OCI-LY3 (cell line): Measurements from ENCODE around the gene MREG.

Experiments
- H2AFZ ChIP-seq: fragments of 200-600, 300-600 bp; shearing (Covaris generic); 2 replicates; pipeline ENCODE4 v1.6.0; 2014; ENCODE audit warnings: antibody characterized with exemption, low read depth, low read length
- H3K27ac ChIP-seq: fragments of 200-600, 300-600 bp; sonication (generic); 2 replicates; pipeline ENCODE4 v1.5.1; 2014; ENCODE audit warnings: mild to moderate bottlenecking, low read length, moderate library complexity, mixed read lengths
- H3K27me3 ChIP-seq: fragments of 200-600, 300-600 bp; sonication (generic); 2 replicates; pipeline ENCODE4 v1.6.1; 2014; ENCODE audit warnings: low read depth, low read length, mixed read lengths
- H3K36me3 ChIP-seq: fragments of 200-600, 300-600 bp; sonication (generic); replicated peaks from 2 replicates; pipeline ENCODE3; 2014; ENCODE audit warnings: low read depth, low read length, mixed read lengths
- H3K4me1 ChIP-seq: fragments of 300-600, 200-600 bp; sonication (generic); 2 replicates; pipeline ENCODE4 v1.6.1; 2014; ENCODE audit warnings: low read length, mixed read lengths
- H3K4me2 ChIP-seq: fragments of 200-600, 300-600 bp; sonication (generic); 2 replicates; pipeline ENCODE4 v1.6.1; 2014; ENCODE audit warnings: low read length, mixed read lengths
- H3K4me3 ChIP-seq: fragments of 300-600, 200-600 bp; sonication (generic); 2 replicates; pipeline ENCODE4 v1.5.1; 2014; ENCODE audit warnings: antibody characterized with exemption, mild to moderate bottlenecking, low read length, moderate library complexity
- H3K79me2 ChIP-seq: fragments of 300-600, 200-600 bp; shearing (Covaris generic); 2 replicates; pipeline ENCODE4 v1.6.1; 2014; ENCODE audit warnings: mild to moderate bottlenecking, low read length, mixed read lengths
- H3K9ac ChIP-seq: fragments of 300-600, 200-600 bp; shearing (Covaris generic); 2 replicates; pipeline ENCODE4 v1.6.0; 2014; ENCODE audit warnings: mild to moderate bottlenecking, low read length, moderate library complexity
- H3K9me3 ChIP-seq: fragments of 200-600, 300-600 bp; shearing (Covaris generic); 2 replicates; pipeline ENCODE4 v1.6.1; 2014; ENCODE audit warnings: low read length, mixed read lengths; ENCODE audit not compliant: insufficient read depth
- H4K20me1 ChIP-seq: fragments of 200-600, 300-600 bp; sonication (generic); 2 replicates; pipeline ENCODE4 v1.6.1; 2016; ENCODE audit warnings: low read length, mixed read lengths; ENCODE audit not compliant: insufficient read depth
- EZH2phosphoT487 ChIP-seq: fragments of 200-600 bp; shearing (Covaris generic); IDR thresholded peaks from 2 replicates; pipeline ENCODE4 v1.6.1; 2018; ENCODE audit warnings: antibody characterized with exemption, mixed run types, low read depth
- TF ChIP-seq, protein P1 (sequence below): fragments of 200-600, 300-600 bp; sonication (generic); IDR thresholded peaks from 2 replicates; pipeline ENCODE4 v1.5.1; 2014; ENCODE audit warnings: antibody characterized with exemption, low read length, low read depth

Gene MREG

DNA sequence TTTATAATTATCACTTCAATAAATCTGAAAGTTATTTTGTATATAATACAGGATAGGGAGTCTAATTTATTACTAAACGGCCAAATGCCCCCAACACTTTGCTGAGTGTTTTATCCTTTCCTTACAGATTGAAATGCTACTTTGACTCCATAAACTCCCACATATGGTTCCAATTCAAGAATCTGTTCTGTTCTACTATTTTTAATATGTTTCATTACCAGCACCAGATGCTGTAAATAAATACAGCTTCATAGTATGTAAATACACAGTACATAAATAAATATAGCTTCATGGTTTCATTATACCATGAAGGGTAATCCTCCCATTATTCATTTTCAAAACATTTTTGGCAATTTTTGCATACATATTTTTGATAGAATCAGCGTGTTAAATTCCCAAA, 34.0 kb upstream of the MREG start:
- H3K27me3 ChIP-seq = no peaks in the 10 kb centered on the region
- H3K36me3 ChIP-seq = no peaks in the 10 kb centered on the region

DNA sequence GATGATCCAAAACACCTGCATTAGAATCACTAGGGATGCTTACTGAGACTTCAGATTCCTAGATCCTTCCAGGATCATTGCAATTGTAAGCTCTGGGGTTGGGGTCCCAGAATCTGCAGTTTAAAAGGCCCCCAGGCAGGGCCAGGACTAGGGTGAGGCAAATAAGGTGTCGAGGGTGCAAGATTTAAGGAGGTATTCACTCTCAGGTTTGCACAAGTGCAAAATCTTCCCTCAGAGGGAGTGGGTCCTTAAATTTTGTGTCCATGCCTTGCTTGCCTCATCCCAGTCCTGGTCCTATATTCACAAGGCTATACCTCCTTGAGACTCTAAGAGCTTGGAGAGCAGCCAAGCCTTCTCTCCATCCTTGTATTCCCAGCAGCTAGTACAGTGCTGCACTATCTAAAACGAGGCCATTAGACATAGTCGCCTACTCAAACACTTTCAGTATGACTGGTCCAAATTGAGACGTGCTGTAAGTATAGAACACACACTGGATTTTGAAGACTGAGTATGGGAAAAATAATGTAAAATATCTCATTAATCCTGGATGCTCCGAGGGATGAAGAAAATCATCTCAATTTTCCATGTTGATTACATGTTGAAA, 31.6 kb upstream of the MREG start:
- peaks cover 12% of the 10 kb centered on the region for H3K4me1 ChIP-seq
- peak overlapping the region; percentile 37 for H3K4me2 ChIP-seq
- H4K20me1 ChIP-seq = no peaks in the 10 kb centered on the region
- no peaks in the 10 kb centered on the region for H3K79me2 ChIP-seq
- no peaks in the 10 kb centered on the region for H3K36me3 ChIP-seq
- H3K27me3 ChIP-seq = no peaks in the 10 kb centered on the region
- H3K9me3 ChIP-seq = no peaks in the 10 kb centered on the region
- no peak overlapping the region for H3K9ac ChIP-seq
- no peak for TF ChIP-seq EZH2phosphoT487
- TF ChIP-seq, protein P1, sequence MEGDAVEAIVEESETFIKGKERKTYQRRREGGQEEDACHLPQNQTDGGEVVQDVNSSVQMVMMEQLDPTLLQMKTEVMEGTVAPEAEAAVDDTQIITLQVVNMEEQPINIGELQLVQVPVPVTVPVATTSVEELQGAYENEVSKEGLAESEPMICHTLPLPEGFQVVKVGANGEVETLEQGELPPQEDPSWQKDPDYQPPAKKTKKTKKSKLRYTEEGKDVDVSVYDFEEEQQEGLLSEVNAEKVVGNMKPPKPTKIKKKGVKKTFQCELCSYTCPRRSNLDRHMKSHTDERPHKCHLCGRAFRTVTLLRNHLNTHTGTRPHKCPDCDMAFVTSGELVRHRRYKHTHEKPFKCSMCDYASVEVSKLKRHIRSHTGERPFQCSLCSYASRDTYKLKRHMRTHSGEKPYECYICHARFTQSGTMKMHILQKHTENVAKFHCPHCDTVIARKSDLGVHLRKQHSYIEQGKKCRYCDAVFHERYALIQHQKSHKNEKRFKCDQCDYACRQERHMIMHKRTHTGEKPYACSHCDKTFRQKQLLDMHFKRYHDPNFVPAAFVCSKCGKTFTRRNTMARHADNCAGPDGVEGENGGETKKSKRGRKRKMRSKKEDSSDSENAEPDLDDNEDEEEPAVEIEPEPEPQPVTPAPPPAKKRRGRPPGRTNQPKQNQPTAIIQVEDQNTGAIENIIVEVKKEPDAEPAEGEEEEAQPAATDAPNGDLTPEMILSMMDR = no peak
- no peak overlapping the region for H3K4me3 ChIP-seq
- no peak overlapping the region for H3K27ac ChIP-seq
- H2AFZ ChIP-seq = no peak overlapping the region

More for the DNA sequence above, 34.0 kb upstream of the MREG start:
- no peak overlapping the region for H3K27ac ChIP-seq
- H3K4me2 ChIP-seq = no peak overlapping the region
- H3K79me2 ChIP-seq = no peaks in the 10 kb centered on the region
- H4K20me1 ChIP-seq = no peaks in the 10 kb centered on the region
- H3K4me1 ChIP-seq = peaks cover 12% of the 10 kb centered on the region
- H2AFZ ChIP-seq = no peak overlapping the region
- no peaks in the 10 kb centered on the region for H3K9me3 ChIP-seq
- TF ChIP-seq EZH2phosphoT487 = no peak
- H3K9ac ChIP-seq = no peak overlapping the region
- no peak overlapping the region for H3K4me3 ChIP-seq

DNA sequence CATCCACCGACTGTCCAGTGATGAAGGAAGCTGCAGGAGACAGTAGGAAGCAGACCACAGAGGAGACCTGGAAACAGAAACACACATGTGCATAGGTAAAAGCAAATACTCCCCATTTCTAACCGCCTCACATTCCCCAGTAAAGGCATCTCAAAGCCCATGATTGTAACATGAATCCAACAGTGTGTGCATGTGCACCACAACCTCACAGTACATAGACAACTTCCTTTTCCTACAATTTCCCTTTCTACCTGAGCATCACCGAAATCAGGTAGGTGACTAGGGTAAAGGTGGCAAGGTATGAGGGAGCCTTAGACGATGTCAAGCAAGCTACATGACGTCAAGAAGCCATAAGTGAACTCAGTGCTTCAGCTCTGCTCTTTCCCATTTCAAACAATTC, 30.6 kb upstream of the MREG start:
- H3K27me3 ChIP-seq = no peaks in the 10 kb centered on the region
- H3K36me3 ChIP-seq = no peaks in the 10 kb centered on the region
- no peak overlapping the region for H3K27ac ChIP-seq
- H4K20me1 ChIP-seq = no peaks in the 10 kb centered on the region
- no peaks in the 10 kb centered on the region for H3K9me3 ChIP-seq
- H2AFZ ChIP-seq = no peak overlapping the region
- no peaks in the 10 kb centered on the region for H3K79me2 ChIP-seq
- no peak overlapping the region for H3K4me3 ChIP-seq
- peaks cover 12% of the 10 kb centered on the region for H3K4me1 ChIP-seq
- H3K4me2 ChIP-seq = no peak overlapping the region
- TF ChIP-seq EZH2phosphoT487 = no peak
- TF ChIP-seq, protein P1 = no peak
- H3K9ac ChIP-seq = no peak overlapping the region

DNA sequence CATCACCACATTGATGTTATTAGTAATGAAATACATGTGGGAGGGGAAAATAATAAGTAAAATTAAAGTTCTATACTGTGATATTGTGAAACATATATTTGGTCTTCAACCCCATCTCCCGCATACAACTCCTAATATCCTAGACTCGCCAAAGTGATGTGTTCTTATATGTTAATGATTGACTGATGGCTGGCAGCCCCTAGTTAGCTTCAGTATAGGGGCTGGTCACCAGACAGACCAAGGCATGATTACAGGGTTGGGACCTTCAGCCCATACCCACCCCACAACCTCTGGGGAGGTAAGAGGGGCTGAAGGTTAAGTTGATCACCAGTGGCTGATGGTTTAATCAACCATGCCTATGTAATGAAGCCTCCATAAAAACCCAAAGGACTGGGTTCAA, 28.1 kb upstream of the MREG start:
- H3K4me2 ChIP-seq = no peak overlapping the region
- H3K9me3 ChIP-seq = no peaks in the 10 kb centered on the region
- H4K20me1 ChIP-seq = no peaks in the 10 kb centered on the region
- TF ChIP-seq, protein P1 = no peak
- TF ChIP-seq EZH2phosphoT487 = no peak
- no peaks in the 10 kb centered on the region for H3K79me2 ChIP-seq
- H3K27ac ChIP-seq = no peak overlapping the region
- H3K4me1 ChIP-seq = peaks cover 12% of the 10 kb centered on the region
- H3K4me3 ChIP-seq = no peak overlapping the region
- H3K9ac ChIP-seq = no peak overlapping the region
- H3K36me3 ChIP-seq = no peaks in the 10 kb centered on the region
- no peaks in the 10 kb centered on the region for H3K27me3 ChIP-seq
- no peak overlapping the region for H2AFZ ChIP-seq

- Histone ChIP-seq H3K9me3 (no peaks in the 10 kb centered on the region), H3K4me3 (no peak overlapping the region), H4K20me1 (no peaks in the 10 kb centered on the region), H3K9ac (no peak overlapping the region), H3K79me2 (no peaks in the 10 kb centered on the region), H2AFZ (no peak overlapping the region), H3K36me3 (peaks cover under 1% of the 10 kb centered on the region), H3K27ac (no peak overlapping the region), H3K4me2 (no peak overlapping the region), H3K27me3 (no peaks in the 10 kb centered on the region), H3K4me1 (peaks cover 5% of the 10 kb centered on the region)
- TF ChIP-seq EZH2phosphoT487 = no peak
- TF ChIP-seq, protein P1 = no peak
These were observed 26.6 kb upstream of the MREG start for GRCh38 chr2:216039918-216040317.
